IMR-90 (cell line): ENCODE data around the gene KCNK7. TPM values are rescaled to one million over a fixed set of nuclear protein-coding genes. Genes with fewer than 3 reads are reported as not detected.
A peak's percentile ranks its signal among the peaks of the same experiment; 100 is the strongest.

Experiments
- ATAC-seq: fragments of 200-7000 bp; cut with Tn5 transposase; 2 replicates; pipeline ENCODE4 v1.9.1; 2020; ENCODE audit warnings: low read depth, mild to moderate bottlenecking, moderate library complexity
- BruUV-seq: library from RNA; stranded (reverse); fragments of 400-500 nt; replicated peaks from 2 replicates; lab custom pipeline; 2021; lab: Mats Ljungman, UMichigan
- CTCF ChIA-PET: fragments of 300-600 bp; formaldehyde crosslinking; extraction: SDS; loops from one replicate; lab custom pipeline; 2021; ENCODE audit warnings: antibody characterized with exemption; lab: Yijun Ruan, JAX
- POLR2A ChIA-PET: fragments of 300-600 bp; sonication (Branson Sonifier 250); formaldehyde crosslinking; loops from one replicate; lab custom pipeline; 2022; ENCODE audit warnings: antibody characterized with exemption; ENCODE audit not compliant: unreplicated experiment; lab: Charles Lee
- DNase-seq: peaks from one replicate; pipeline ENCODE4 v3.0.0; 2013
- H2AFZ ChIP-seq: replicated peaks from 2 replicates; pipeline ENCODE3; 2013; ENCODE audit warnings: low read length, mild to moderate bottlenecking; ENCODE audit not compliant: poor library complexity
- H2AK5ac ChIP-seq: 2 replicates; pipeline ENCODE4 v1.6.1; 2013; ENCODE audit warnings: low read depth, low read length, inconsistent platforms
- H2AK9ac ChIP-seq: replicated peaks from 2 replicates; pipeline ENCODE3; 2013; ENCODE audit warnings: mild to moderate bottlenecking, low read depth, low read length, moderate library complexity; ENCODE audit not compliant: poor library complexity
- H2BK120ac ChIP-seq: 2 replicates; pipeline ENCODE4 v1.6.1; 2013; ENCODE audit warnings: low read depth, low read length, inconsistent platforms
- H2BK15ac ChIP-seq: 3 replicates; pipeline ENCODE4 v1.6.1; 2013; ENCODE audit warnings: low read depth, low read length, inconsistent platforms
- H2BK20ac ChIP-seq: 2 replicates; pipeline ENCODE4 v1.6.1; 2013; ENCODE audit warnings: low read depth, mild to moderate bottlenecking, inconsistent platforms, low read length, moderate library complexity
- H2BK5ac ChIP-seq: 2 replicates; pipeline ENCODE4 v1.6.1; 2013; ENCODE audit warnings: mild to moderate bottlenecking, low read depth, low read length, inconsistent platforms; ENCODE audit not compliant: poor library complexity, severe bottlenecking
- H3K14ac ChIP-seq: replicated peaks from 2 replicates; pipeline ENCODE4 v1.6.1; 2013; ENCODE audit warnings: low read depth, low read length, inconsistent platforms
- H3K18ac ChIP-seq: 2 replicates; pipeline ENCODE4 v1.6.1; 2013; ENCODE audit warnings: low read depth, low read length, control low read depth
- H3K23ac ChIP-seq: 2 replicates; pipeline ENCODE4 v1.6.1; 2013; ENCODE audit warnings: low read depth, low read length, inconsistent platforms
- H3K27ac ChIP-seq: 2 replicates; pipeline ENCODE4 v1.5.1; 2013; ENCODE audit warnings: mild to moderate bottlenecking, control low read depth, low read length; ENCODE audit not compliant: insufficient read depth
- H3K27me3 ChIP-seq: 2 replicates; pipeline ENCODE4 v1.6.1; 2013; ENCODE audit warnings: low read length; ENCODE audit not compliant: control insufficient read depth, insufficient read depth
- H3K36me3 ChIP-seq: 2 replicates; pipeline ENCODE4 v1.6.1; 2013; ENCODE audit warnings: low read length, mixed read lengths; ENCODE audit not compliant: control insufficient read depth, insufficient read depth
- H3K4ac ChIP-seq: 2 replicates; pipeline ENCODE4 v1.6.1; 2013; ENCODE audit warnings: low read depth, low read length, inconsistent platforms
- H3K4me1 ChIP-seq: 2 replicates; pipeline ENCODE4 v1.6.1; 2013; ENCODE audit warnings: low read length, mixed read lengths; ENCODE audit not compliant: control insufficient read depth, insufficient read depth
- H3K4me2 ChIP-seq: 2 replicates; pipeline ENCODE4 v1.6.1; 2013; ENCODE audit warnings: low read depth, mild to moderate bottlenecking, control low read depth, low read length, moderate library complexity
- H3K4me3 ChIP-seq: 2 replicates; pipeline ENCODE4 v1.5.1; 2013; ENCODE audit warnings: low read depth, mild to moderate bottlenecking, control low read depth, low read length, moderate library complexity; ENCODE audit not compliant: insufficient read depth
- H3K56ac ChIP-seq: 2 replicates; pipeline ENCODE4 v1.6.1; 2013; ENCODE audit warnings: low read length, inconsistent platforms; ENCODE audit not compliant: insufficient read depth; ENCODE audit errors: extremely low read depth
- H3K79me1 ChIP-seq, 2 experiments: 2 replicates each; pipeline ENCODE4 v1.6.1; 2013; ENCODE audit warnings: low read length in 2 of 2, inconsistent platforms in 1 of 2, low read depth in 1 of 2
- H3K9ac ChIP-seq: 2 replicates; pipeline ENCODE4 v1.6.1; 2013; ENCODE audit warnings: low read depth, low read length, control low read depth
- H3K9me1 ChIP-seq: 2 replicates; pipeline ENCODE4 v1.6.1; 2013; ENCODE audit warnings: low read length, inconsistent platforms; ENCODE audit not compliant: insufficient read depth
- H3K9me3 ChIP-seq: 2 replicates; pipeline ENCODE4 v1.6.1; 2013; ENCODE audit warnings: low read length; ENCODE audit not compliant: control insufficient read depth, insufficient read depth
- H4K20me1 ChIP-seq: 2 replicates; pipeline ENCODE4 v1.6.1; 2013; ENCODE audit warnings: low read length, inconsistent platforms; ENCODE audit not compliant: insufficient read depth
- H4K5ac ChIP-seq: 2 replicates; pipeline ENCODE4 v1.6.1; 2013; ENCODE audit warnings: mild to moderate bottlenecking, low read depth, low read length, control low read depth
- H4K8ac ChIP-seq, 2 experiments: 2 replicates each; pipeline ENCODE4 v1.6.1; 2013; ENCODE audit warnings: low read depth in 2 of 2, low read length in 2 of 2, control low read depth in 1 of 2, inconsistent platforms in 1 of 2
- H4K91ac ChIP-seq: 2 replicates; pipeline ENCODE4 v1.6.1; 2013; ENCODE audit warnings: low read depth, low read length, inconsistent platforms; ENCODE audit not compliant: insufficient read depth
- MAZ ChIP-seq: IDR thresholded peaks from 2 replicates; pipeline ENCODE4 v1.6.1; 2012; ENCODE audit warnings: low read depth, mild to moderate bottlenecking, low read length, improper control_type of control experiment, moderate library complexity, borderline replicate concordance
- POLR2A ChIP-seq: IDR thresholded peaks from 2 replicates; pipeline ENCODE4 v1.6.1; 2012; ENCODE audit warnings: mild to moderate bottlenecking, low read depth, low read length
- WGBS, 2 experiments: methylation state at CpG; one replicate each; pipeline versions ENCODE4 v1.1.5 to v1.1.7; 2013; ENCODE audit warnings: missing lambda C conversion rate in 2 of 2; ENCODE audit not compliant: insufficient read length in 1 of 2; ENCODE audit errors: extremely low coverage in 2 of 2; 5-methylcytosine and 5-hydroxymethylcytosine counted together
- dilution Hi-C: fragments of 300-500 bp; cut with HindIII; formaldehyde crosslinking; loops from one replicate; pipeline ENCODE4 v1.14.3; 2018; ENCODE audit warnings: low sequenced_read_pairs; ENCODE audit not compliant: unreplicated experiment
- in situ Hi-C: fragments of 300-500 bp; cut with MboI; formaldehyde crosslinking; loops from 3 replicates; pipeline ENCODE4 v1.14.3; 2019; ENCODE audit warnings: low sequenced_read_pairs, inconsistent platforms, mixed read lengths
- intact Hi-C: fragments of 100-400 bp; cut with micrococcal nuclease; formaldehyde crosslinking; loops from 2 replicates; pipeline ENCODE4 v1.10.0; 2022
- polyA plus RNA-seq, 3 experiments: library from polyadenylated mRNA; depleted of rRNA; stranded (reverse); fragments of >200 nt; gene quantifications; 2 replicates each; pipeline ENCODE4 v1.2.3, GENCODE V29; 2012; ENCODE audit warnings: low replicate concordance in 1 of 3
- total RNA-seq: library from RNA; depleted of rRNA; stranded (reverse); fragments of >200 nt; gene quantifications from 2 replicates; pipeline ENCODE4 v1.2.3, GENCODE V29; 2012

Gene KCNK7
- total and polyA plus RNA-seq, 2 of the 4 experiments (the other 2 are of a cell fraction): 0.09 TPM; not detected in 1

GRCh38 chr11:65577756-65578109 is 17.9 kb downstream of the KCNK7 start:
- no peaks in the 10 kb centered on the region for H3K27me3 ChIP-seq
- peak overlapping the region; percentile 95 for H2AK9ac ChIP-seq
- no peak overlapping the region for H2BK20ac ChIP-seq
- H4K91ac ChIP-seq: peak overlapping the region; percentile 27
- no peak for DNase-seq
- H3K23ac ChIP-seq: peak overlapping the region; percentile 50
- H3K56ac ChIP-seq: no peak overlapping the region
- 0% methylated on average over 1 of the region's 8 CpGs; no CpG with 5 or more reads in 1 of the 2 experiments for WGBS, 2 experiments
- intact Hi-C loops: loop anchor here (2.0 kb wide), 1 partner anchor 13 kb away; no protein-coding TSS in a partner anchor
- H3K9me3 ChIP-seq: no peaks in the 10 kb centered on the region
- in situ Hi-C loops: no loop called here
- 0 out of 2 replicates have a peak overlapping the region, but pooled peaks have one; percentile 17 for H3K18ac ChIP-seq
- H3K4me3 ChIP-seq: no peak overlapping the region
- TF ChIP-seq POLR2A: peak; percentile 10; the same call in 1 of the 2 replicates
- TF ChIP-seq MAZ: no peak
- peaks cover 29% of the 10 kb centered on the region for H3K4me1 ChIP-seq
- H3K4me2 ChIP-seq: peak overlapping the region; percentile 69
- H3K9ac ChIP-seq: peak overlapping the region; percentile 8; the same call in 1 of the 2 replicates
- H3K36me3 ChIP-seq: peaks cover 26% of the 10 kb centered on the region; the same call in 1 of the 2 replicates
- H3K27ac ChIP-seq: peak overlapping the region; percentile 72
- peaks cover 20 to 55% of the 10 kb centered on the region in 2 experiments; a peak in 3 of 4 replicates for H3K79me1 ChIP-seq
- H2BK5ac ChIP-seq: peak overlapping the region; percentile 40
- CTCF ChIA-PET: no interaction called here
- dilution Hi-C loops: no loop called here
- peak overlapping the region; percentile 11; the same call in 1 of the 2 replicates for H2BK120ac ChIP-seq
- POLR2A ChIA-PET: no interaction called here
- peak overlapping the region; percentile 70 for H2AFZ ChIP-seq
- peak overlapping the region; percentile 52; the same call in 1 of the 2 replicates for H3K14ac ChIP-seq
- BruUV-seq: no TSS peak
- H4K20me1 ChIP-seq: peaks cover 25% of the 10 kb centered on the region
- H4K8ac ChIP-seq: peak overlapping the region in 1 of 2 experiments; percentile 38; a peak in 1 of 4 replicates
- H3K9me1 ChIP-seq: peaks cover 8% of the 10 kb centered on the region
- peak overlapping the region; percentile 83 for H2AK5ac ChIP-seq
- no peak overlapping the region for H2BK15ac ChIP-seq
- ATAC-seq: no peak
- H3K4ac ChIP-seq: peak overlapping the region; percentile 75
- no peak overlapping the region for H4K5ac ChIP-seq
